ENCODE measurements around the gene PSMD13.
A peak's percentile ranks its signal among the peaks of the same experiment; 100 is the strongest.
"Not testable (repeated sequence)": the region's sequence is repeated elsewhere in the genome, so short reads cannot be mapped to it uniquely, and the experiment has no call there.

PSMD13 gene

GRCh38 chr11:236774-237767 lies at the start of gene PSMD13:
Gene PSMD13 (plus strand): TSS chr11:236976. CDS start chr11:237050, 74 bp downstream.
- H3K9me3 ChIP-seq (ENCODE audit: control insufficient read depth, insufficient read depth, low read length), result no peaks in the 10 kb centered on the region
- H3K27me3 ChIP-seq (ENCODE audit: control insufficient read depth, insufficient read depth, low read length), result no peaks in the 10 kb centered on the region
- H3K27ac ChIP-seq (ENCODE audit: low read length), result no peak within 1 kb of the TSS
- peak; percentile 54 for DNase-seq (ENCODE audit: low read depth, low spot score)
- H3K4me1 ChIP-seq (ENCODE audit: control insufficient read depth, insufficient read depth, low read length), result no peaks in the 10 kb centered on the region
- no peaks in the 10 kb centered on the region for H3K36me3 ChIP-seq (ENCODE audit: control insufficient read depth, insufficient read depth, low read length)
- H3K4me3 ChIP-seq (ENCODE audit: low read length), result peak within 1 kb of the TSS; percentile 91
- WGBS (ENCODE audit: insufficient coverage, insufficient read length), result no CpG with 5 or more reads among the region's 62 CpGs

- WGBS (ENCODE audit: insufficient coverage, insufficient read length), result no CpG with 5 or more reads among the region's 55 CpGs
- not testable (repeated sequence) for H3K27me3 ChIP-seq (ENCODE audit: control insufficient read depth, insufficient read depth, low read length); H3K4me3 ChIP-seq (ENCODE audit: low read length); H3K9me3 ChIP-seq (ENCODE audit: control insufficient read depth, insufficient read depth, low read length); H3K36me3 ChIP-seq (ENCODE audit: control insufficient read depth, insufficient read depth, low read length); DNase-seq (ENCODE audit: low read depth, low spot score); H3K4me1 ChIP-seq (ENCODE audit: control insufficient read depth, insufficient read depth, low read length); H3K27ac ChIP-seq (ENCODE audit: low read length)
Observed at GRCh38 chr11:189200-189783, 47.5 kb upstream of the PSMD13 start.

DNA sequence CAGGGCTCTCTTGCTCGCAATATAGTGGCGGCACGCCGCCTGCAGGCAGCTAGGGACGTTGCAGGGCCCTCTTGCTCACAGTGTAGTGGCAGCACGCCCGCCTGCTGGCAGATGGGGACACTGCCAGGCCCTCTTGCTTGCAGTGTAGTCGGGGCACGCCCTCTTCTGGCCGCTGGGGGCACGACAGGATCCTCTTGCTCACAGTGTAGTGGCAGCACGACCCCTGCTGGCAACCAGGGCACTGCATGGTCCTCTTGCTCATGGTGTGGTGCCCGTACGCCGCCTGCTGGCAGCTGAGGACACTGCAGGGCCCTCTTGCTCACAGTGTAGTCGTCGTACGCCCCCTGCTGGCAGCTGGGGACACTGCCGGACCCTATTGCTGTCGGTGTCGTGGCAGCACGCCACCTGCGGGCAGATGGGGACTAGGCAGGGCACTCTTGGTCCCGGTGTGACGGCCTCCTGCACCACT lies 46.9 kb upstream of the PSMD13 start:
- DNase-seq (ENCODE audit: low read depth, low spot score); H3K9me3 ChIP-seq (ENCODE audit: control insufficient read depth, insufficient read depth, low read length): not testable (repeated sequence)
- WGBS (ENCODE audit: insufficient coverage, insufficient read length), result no CpG with 5 or more reads among the region's 25 CpGs

DNA sequence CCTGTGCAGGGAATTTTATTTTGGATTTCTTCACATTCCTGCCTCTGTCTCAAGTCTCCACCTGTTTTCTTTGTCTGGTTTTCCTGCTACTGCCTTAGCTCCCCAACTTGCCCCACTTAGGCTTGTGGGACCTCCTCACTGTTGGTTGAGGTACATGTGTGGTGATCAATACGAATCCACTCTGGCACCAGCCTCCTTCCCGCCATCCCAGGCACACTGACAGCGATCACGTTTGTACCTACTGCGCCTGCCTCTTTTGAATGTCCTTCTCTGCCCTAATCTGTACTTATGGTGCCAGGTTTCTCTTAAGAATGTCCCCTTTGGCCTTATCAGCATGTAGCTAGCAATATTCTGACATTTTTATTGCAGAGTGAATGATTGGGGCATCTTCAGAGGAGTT lies 46.2 kb upstream of the PSMD13 start:
- not testable (repeated sequence) for H3K4me3 ChIP-seq (ENCODE audit: low read length); H3K27me3 ChIP-seq (ENCODE audit: control insufficient read depth, insufficient read depth, low read length); H3K36me3 ChIP-seq (ENCODE audit: control insufficient read depth, insufficient read depth, low read length); H3K9me3 ChIP-seq (ENCODE audit: control insufficient read depth, insufficient read depth, low read length); H3K27ac ChIP-seq (ENCODE audit: low read length); DNase-seq (ENCODE audit: low read depth, low spot score); H3K4me1 ChIP-seq (ENCODE audit: control insufficient read depth, insufficient read depth, low read length)
- WGBS (ENCODE audit: insufficient coverage, insufficient read length), result no CpG with 5 or more reads among the region's 5 CpGs

More for the DNA sequence above, 46.9 kb upstream of the PSMD13 start:
- not testable (repeated sequence) for H3K27me3 ChIP-seq (ENCODE audit: control insufficient read depth, insufficient read depth, low read length); H3K36me3 ChIP-seq (ENCODE audit: control insufficient read depth, insufficient read depth, low read length); H3K4me1 ChIP-seq (ENCODE audit: control insufficient read depth, insufficient read depth, low read length); H3K4me3 ChIP-seq (ENCODE audit: low read length); H3K27ac ChIP-seq (ENCODE audit: low read length)

DNA sequence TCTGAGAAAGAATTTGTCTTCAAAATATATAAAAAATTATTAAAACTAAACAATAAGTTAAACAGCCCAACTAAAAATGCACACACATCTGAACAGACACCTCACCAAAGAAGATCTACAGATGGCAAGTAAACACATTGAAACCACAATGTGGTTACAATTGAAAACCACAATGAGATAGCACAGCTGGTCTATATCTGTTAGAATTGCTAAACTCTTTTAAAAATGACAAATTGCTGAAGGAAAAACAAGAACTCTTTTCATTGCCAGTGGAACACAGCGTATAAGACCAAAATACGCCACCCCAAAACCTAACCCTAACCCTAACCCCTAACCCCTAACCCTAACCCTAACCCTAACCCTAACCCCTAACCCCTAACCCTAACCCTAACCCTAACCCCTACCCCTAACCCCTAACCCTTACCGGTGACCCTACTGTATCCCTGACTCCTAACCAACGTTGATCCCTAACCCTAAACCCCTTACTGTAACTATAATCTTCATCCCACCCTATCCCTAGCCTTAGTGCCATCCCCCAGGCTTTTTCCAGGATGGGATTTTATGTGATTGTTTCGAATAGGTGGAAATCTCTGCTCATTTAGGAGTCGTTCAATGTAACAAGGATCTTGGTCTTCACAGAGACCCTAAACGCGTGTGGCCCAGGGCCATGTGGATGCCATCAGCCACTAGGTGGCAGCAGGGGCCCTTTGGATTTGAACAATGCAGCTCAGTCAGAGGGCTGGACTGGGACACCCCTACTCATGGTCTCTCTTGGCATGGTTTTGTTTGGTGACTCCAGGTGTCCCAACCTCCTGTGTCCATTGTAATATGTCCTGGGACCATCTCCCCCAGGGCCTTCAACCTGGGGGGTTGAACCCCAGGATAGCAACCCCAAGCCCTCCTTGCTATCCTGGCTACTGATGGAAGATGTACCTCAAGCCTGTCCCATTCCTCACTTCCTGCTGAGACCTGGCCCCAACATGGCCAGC lies 45.0 kb upstream of the PSMD13 start:
- H3K9me3 ChIP-seq (ENCODE audit: control insufficient read depth, insufficient read depth, low read length); H3K4me3 ChIP-seq (ENCODE audit: low read length); H3K27ac ChIP-seq (ENCODE audit: low read length); H3K4me1 ChIP-seq (ENCODE audit: control insufficient read depth, insufficient read depth, low read length); H3K36me3 ChIP-seq (ENCODE audit: control insufficient read depth, insufficient read depth, low read length); DNase-seq (ENCODE audit: low read depth, low spot score); H3K27me3 ChIP-seq (ENCODE audit: control insufficient read depth, insufficient read depth, low read length): not testable (repeated sequence)
- WGBS (ENCODE audit: insufficient coverage, insufficient read length), result no CpG with 5 or more reads among the region's 8 CpGs

- H3K27ac ChIP-seq (ENCODE audit: low read length); H3K36me3 ChIP-seq (ENCODE audit: control insufficient read depth, insufficient read depth, low read length); H3K4me1 ChIP-seq (ENCODE audit: control insufficient read depth, insufficient read depth, low read length); H3K27me3 ChIP-seq (ENCODE audit: control insufficient read depth, insufficient read depth, low read length); DNase-seq (ENCODE audit: low read depth, low spot score); H3K4me3 ChIP-seq (ENCODE audit: low read length); H3K9me3 ChIP-seq (ENCODE audit: control insufficient read depth, insufficient read depth, low read length): not testable (repeated sequence)
- WGBS (ENCODE audit: insufficient coverage, insufficient read length), result no CpG with 5 or more reads among the region's 11 CpGs
Observed at GRCh38 chr11:192674-193128, 44.1 kb upstream of the PSMD13 start, which contains the start of gene SCGB1C1. Gene SCGB1C1 (plus strand): TSS chr11:193078. CDS start chr11:193100, 22 bp downstream.

- DNase-seq (ENCODE audit: low read depth, low spot score); H3K36me3 ChIP-seq (ENCODE audit: control insufficient read depth, insufficient read depth, low read length); H3K4me3 ChIP-seq (ENCODE audit: low read length); H3K9me3 ChIP-seq (ENCODE audit: control insufficient read depth, insufficient read depth, low read length); H3K4me1 ChIP-seq (ENCODE audit: control insufficient read depth, insufficient read depth, low read length); H3K27ac ChIP-seq (ENCODE audit: low read length); H3K27me3 ChIP-seq (ENCODE audit: control insufficient read depth, insufficient read depth, low read length): not testable (repeated sequence)
- no CpG with 5 or more reads among the region's 5 CpGs for WGBS (ENCODE audit: insufficient coverage, insufficient read length)
Observed at GRCh38 chr11:193481-193880, 43.3 kb upstream of the PSMD13 start.

DNA sequence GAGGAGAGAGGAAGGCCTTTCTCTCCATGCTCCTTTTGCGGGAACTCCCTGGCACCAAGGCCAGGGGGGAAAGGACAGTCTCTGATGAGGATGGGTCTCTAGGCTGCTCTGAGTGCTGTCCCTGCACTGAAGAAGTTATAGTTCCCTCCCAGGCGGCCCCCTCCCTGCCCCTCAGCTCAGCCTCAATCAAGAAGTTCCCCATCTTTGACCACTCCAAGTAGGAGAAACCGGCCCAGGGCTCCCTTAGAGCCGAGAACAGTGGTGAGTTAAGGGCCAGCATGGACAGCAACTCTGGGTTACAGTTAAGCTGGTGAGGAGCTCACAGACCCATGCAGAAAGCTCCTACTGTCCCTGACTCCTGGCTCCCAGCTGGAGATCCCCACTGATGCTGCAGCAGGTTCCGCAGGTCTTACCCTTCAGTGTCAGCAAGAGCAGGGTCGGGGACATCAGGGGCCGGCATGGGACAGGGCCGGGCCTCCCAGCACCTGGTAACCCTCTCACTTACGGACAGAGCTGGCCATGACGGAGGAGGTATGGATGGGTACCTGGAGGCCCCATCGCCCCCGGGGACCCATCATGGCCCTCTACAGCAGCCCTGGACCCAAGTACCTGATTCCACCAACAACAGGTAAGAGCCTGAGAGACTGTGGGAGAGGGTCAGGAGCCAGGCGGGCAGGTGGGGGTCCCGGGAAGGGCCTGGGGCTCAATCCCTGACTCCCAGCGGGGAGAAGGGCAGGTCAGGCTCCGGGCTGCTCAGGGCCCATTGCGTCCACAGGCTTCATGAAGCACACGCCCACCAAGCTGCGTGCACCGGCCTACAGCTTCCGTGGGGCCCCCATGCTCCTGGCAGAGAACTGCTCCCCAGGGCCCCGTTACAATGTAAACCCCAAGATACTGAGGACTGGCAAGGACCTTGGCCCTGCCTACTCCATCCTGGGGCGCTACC lies 39.7 kb upstream of the PSMD13 start:
- Histone ChIP-seq H3K36me3 (ENCODE audit: control insufficient read depth, insufficient read depth, low read length) (no peaks in the 10 kb centered on the region), H3K9me3 (ENCODE audit: control insufficient read depth, insufficient read depth, low read length) (peaks cover 2% of the 10 kb centered on the region; the same call in 1 of the 2 replicates), H3K4me1 (ENCODE audit: control insufficient read depth, insufficient read depth, low read length) (no peaks in the 10 kb centered on the region), H3K27ac (ENCODE audit: low read length) (no peak overlapping the region), H3K4me3 (ENCODE audit: low read length) (no peak overlapping the region), H3K27me3 (ENCODE audit: control insufficient read depth, insufficient read depth, low read length) (no peaks in the 10 kb centered on the region)
- WGBS (ENCODE audit: insufficient coverage, insufficient read length), result no CpG with 5 or more reads among the region's 23 CpGs
- DNase-seq (ENCODE audit: low read depth, low spot score), result no peak

- no peak overlapping the region for H3K4me3 ChIP-seq (ENCODE audit: low read length)
- DNase-seq (ENCODE audit: low read depth, low spot score), result no peak
- no CpG with 5 or more reads among the region's 9 CpGs for WGBS (ENCODE audit: insufficient coverage, insufficient read length)
- no peaks in the 10 kb centered on the region for H3K4me1 ChIP-seq (ENCODE audit: control insufficient read depth, insufficient read depth, low read length)
- H3K9me3 ChIP-seq (ENCODE audit: control insufficient read depth, insufficient read depth, low read length), result peaks cover 2% of the 10 kb centered on the region; the same call in 1 of the 2 replicates
- H3K36me3 ChIP-seq (ENCODE audit: control insufficient read depth, insufficient read depth, low read length), result no peaks in the 10 kb centered on the region
- H3K27ac ChIP-seq (ENCODE audit: low read length), result no peak overlapping the region
- no peaks in the 10 kb centered on the region for H3K27me3 ChIP-seq (ENCODE audit: control insufficient read depth, insufficient read depth, low read length)
Observed at GRCh38 chr11:197741-198235, 39.0 kb upstream of the PSMD13 start.
